Stimulated activated CD8-positive, alpha-beta memory T cell treated with anti-CD3 and anti-CD28 coated beads, Interleukin-4, amount 100 ng/mL, for 1 hour (primary cell): Measurements from ENCODE around the gene SAMD15.
"Not testable (repeated sequence)": the region's sequence is repeated elsewhere in the genome, so short reads cannot be mapped to it uniquely, and the experiment has no call there.

ENCODE experiments used
- DNase-seq, 2 donors: peaks; one replicate each; pipeline ENCODE4 v3.0.0-alpha.2; 2020; ENCODE audit warnings: low read depth in 2 of 2, low spot score in 1 of 2

SAMD15 gene

DNA sequence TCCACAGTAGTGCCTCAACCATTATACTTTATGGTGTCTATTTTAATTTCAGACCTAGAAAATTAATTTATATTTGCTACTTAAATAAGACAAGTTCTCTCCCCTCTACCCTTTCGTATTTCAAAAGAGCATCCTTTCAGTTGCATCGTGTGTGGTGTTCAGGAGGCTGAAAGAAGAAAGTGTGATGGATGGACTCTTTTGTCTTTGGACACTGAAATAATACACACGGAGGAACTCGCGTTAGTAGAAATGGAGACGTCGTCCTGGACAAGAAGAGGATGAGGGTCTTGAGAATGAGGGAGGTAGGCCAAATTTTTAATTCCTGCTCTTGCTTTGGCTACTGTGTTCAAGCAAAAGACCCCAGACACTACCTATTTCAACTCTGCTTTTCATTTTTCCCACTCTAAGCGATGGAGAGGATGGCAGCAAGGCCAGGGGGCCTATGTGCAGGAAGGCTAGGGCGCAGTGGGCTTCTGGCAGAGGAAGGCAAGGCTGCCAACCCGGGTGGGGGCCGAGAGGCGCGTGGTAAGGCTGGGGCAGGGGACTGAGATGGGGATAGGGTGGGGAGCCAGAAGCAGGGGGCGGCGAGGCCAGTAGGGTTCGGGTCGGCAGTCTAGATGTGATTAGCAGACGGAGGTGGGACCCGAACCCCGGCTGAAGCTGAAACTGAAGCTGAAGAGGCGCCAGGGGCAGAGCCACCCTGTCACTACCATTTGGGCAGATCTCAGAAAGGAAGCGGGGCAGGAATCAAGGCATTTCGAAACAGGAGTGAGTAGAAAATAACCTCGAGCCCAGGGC, 1.0 kb upstream of the SAMD15 start:
- DNase-seq: peak in 1 of 2 donors; percentile 4

DNA sequence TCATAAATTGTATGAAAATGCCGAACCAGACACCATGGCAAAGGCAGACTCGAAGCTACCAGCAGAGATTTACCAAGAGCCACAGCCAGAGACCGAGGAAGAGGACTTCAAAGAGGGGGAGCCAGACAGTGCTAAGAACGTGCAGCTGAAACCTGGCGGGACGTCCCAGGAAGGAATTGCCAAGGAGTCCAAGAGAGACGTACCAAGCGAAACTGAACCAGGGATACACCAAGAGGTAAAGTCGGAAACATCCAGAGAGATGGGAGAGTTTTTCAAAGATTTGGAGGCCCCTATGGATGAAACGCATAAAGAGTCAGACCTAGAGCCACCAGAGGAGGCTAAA, 294 bp downstream of the SAMD15 start:
- DNase-seq: no peak

DNA sequence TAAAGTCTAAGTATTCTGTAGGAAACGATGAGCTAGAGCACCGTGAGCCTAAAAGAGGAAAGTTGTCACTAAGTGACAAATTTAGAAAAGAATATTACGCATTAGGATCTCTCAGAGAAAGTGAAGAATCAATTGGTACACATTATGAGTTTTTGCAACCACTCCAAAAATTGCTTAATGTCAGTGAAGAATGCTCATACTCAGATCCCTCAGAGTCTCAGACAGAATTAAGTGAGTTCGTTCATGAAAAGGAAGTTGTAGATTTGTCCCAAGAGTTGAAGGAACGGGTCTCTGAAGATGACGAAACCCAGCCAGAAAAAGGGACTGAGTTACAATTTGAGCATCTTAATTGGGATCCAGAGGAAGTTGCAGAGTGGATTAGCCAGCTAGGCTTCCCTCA, 1.5 kb downstream of the SAMD15 start:
- DNase-seq: no peak

DNA sequence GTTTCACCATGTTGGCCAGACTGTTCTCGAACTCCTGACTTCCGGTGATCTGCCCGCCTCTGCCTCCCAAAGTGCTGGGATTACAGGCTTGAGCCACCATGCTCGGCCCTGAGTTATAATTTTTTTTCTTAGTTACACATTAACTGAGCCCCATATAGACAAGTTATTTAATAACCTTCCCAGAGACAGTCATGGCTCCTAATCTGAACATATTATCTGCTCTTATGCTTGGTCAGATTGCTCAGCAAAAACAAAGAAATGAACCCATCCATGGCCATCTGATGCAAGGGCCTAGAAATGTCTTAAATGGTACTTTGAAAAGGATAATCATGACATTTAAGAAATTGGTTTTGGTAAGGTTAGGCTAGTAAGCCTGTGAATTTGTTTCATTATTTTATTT, 13.0 kb downstream of the SAMD15 start:
- no peak for DNase-seq

DNA sequence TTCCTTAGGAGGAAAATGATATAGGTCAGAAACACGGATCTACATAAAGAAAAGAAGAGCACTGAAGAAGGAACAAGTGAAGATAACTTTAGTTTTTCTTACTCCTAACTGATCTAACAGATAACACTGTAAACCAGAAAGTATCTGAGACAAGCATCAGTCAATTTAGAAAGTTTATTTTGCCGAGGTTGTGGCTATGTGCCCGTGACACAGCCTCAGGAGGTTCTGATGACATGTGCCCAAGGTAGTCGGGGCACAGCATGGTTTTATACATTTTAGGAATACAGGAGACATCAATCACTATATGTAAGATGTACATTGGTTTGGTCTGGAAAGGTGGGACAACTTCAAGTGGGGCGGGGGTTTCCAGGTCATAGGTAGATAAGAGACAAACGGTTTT, 23.0 kb downstream of the SAMD15 start:
- no peak for DNase-seq

DNA sequence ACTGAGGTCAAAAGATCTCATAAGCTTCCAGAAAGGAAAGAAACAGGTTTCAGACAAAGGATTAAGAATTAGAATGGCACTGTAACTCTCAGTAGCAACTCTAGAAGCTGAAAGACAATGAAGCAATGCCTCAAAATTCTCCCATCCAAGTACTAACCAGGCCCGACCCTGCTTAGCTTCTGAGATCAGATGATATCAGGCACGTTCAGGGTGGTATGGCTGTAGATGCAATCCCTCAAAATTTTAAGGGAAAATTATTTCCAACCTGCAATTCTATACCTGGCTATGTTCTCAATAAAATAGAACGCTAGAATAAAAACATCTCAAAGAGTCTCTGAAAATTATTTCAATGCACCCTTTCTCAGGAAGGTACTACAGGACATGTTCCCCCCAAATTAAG, 26.6 kb downstream of the SAMD15 start:
- DNase-seq: no peak

DNA sequence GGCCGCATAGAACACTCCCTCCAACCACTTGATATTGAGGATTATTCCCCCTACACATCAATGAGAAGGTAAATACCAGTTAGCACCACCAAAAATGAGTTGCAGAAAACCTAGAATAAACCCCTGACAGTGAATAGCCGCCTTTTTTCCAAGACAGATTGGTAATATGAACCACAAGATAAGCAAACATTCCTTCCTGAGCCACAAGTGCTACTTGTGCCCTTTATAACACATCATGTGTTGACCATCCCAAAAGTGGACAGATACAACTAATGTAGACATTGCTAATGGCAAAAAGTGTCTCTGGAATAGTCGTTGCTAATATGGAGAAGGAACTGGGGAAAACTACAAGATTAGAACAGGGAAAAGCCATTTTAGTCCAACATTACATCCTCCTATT, 28.9 kb downstream of the SAMD15 start:
- DNase-seq: no peak

DNA sequence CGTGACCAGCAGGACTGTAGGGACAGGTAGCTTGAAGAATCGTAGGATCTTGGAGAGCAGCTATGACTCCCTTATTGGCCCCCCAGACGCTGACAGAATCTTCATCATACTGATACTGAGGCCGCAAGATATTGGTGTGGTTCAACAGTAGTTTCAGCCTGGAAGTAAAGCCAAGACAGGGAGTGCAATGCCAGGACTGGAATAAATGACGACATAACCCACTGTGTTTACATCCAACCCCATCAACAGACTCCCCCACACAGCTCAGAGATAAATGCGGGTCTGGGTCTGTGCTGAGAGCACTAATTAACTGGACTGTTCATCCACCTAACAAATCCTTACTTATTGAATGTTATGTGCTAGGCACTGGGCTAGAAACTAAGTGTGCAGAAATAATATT, 29.5 kb downstream of the SAMD15 start:
- no peak for DNase-seq

DNA sequence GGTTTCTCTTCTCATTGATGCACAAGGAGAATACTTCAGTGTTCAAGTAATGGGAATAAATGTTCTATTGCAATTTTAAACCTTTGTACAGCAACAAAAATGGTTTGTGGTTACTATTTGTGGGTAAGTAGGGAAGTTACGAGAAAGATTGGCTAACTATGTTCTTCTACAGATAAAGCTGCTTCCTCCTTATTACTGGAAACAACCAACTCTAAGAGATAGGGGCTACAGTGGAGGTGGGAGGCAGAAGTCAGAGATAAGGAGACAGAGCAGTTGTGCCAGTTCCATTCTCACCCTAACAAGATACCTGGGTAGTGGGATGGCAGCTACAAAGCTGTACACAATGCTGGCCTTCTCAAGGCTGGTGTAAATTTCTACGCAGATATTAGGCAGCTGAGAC, 30.0 kb downstream of the SAMD15 start:
- no peak for DNase-seq

DNA sequence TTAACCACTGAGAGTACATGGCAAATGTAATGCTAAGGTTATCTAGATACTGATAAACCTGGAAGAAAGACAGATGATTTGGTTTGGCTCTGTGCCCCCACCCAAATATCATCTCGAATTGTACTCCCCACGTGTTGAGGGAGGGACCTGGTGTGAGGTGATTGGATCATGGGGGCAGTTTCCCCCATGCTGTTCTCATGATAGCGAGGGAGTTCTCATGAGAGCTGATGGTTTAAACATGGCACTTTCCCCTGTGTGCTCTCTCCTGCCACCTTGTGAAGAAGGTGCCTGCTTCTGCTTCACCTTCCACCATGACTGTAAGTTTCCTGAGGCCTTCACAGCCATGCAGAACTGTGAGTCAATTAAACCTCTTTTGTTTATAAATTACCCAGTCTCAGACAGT, 32.0 kb downstream of the SAMD15 start:
- no peak for DNase-seq

DNA sequence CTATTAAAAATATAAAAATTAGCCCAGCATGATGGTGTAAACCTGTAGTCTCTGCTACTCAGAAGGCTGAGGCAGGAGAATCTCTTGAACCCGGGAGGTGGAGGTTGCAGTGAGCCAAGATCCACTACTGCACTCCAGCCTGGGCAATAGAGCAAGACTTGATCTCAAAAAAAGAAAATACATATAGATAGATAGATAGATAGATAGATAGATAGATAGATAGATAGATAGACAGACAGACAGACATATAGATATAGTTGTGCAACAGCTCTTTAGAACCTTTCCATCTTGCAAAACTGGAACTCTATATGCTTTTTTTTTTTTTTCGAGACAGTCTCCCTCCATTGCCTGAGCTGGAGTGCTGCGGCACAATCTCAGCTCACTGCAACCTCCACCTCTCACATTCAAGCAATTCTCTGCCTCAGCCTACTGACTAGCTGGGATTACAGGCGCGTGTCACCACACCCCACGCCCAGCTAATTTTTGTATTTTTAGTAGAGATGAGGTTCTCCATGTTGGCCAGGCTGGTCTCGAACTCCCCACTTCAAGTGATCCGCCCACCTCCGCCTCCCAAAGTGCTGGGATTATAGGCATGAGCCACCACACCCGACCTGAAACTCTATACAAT, 38.3 kb downstream of the SAMD15 start:
- DNase-seq: not testable (repeated sequence)

DNA sequence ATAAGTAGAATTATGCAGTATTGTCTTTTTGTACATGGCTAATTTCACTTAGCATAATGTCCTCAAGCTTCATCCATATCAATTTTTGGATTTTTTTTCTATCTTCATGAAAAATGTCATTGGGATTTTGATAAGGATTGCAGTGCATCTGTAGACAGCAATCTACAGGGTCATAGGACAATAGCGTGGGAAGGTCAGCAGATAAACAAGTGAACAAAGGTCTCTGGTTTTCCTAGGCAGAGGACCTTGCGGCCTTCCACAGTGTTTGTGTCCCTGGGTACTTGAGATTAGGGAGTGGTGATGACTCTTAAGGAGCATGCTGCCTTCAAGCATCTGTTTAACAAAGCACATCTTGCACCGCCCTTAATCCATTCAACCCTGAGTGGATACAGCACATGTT, 38.9 kb downstream of the SAMD15 start:
- not testable (repeated sequence) for DNase-seq

DNA sequence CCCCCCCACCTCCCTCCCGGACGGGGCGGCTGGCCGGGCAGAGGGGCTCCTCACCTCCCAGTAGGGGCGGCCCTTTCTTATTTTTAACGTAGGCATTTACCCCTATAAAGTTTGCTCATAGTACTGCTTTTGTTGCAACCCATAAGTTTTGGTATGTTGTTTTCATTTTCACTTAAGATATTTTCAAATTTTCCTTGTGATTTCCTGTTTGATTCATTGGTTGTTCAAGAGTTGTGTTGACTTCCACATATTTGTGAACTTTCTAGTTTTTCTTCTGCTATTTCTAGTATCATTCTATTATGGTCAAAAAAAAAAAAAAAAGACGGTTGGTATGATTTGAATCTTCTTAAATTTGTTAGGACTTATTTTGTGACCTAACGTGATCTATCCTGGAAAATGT, 39.7 kb downstream of the SAMD15 start:
- DNase-seq: no peak

DNA sequence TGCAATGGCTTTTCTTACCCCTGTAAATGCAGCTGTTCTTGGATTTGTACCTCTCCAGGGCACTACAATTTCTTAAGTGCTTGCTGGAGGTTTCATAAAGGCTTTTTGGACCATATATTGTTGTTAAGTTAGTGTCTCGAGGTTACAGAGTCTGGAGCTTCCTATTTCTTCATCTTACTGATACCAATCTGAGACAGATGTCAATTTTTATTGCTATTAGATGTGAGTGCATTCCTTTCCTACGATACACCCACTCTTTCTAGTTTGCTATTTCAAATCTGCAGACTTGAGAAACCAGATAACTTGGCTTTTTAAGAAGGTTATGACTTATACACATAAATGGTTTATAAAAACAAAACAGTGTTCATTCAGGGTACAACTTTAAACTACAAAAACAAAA, 44.0 kb downstream of the SAMD15 start:
- DNase-seq: no peak

DNA sequence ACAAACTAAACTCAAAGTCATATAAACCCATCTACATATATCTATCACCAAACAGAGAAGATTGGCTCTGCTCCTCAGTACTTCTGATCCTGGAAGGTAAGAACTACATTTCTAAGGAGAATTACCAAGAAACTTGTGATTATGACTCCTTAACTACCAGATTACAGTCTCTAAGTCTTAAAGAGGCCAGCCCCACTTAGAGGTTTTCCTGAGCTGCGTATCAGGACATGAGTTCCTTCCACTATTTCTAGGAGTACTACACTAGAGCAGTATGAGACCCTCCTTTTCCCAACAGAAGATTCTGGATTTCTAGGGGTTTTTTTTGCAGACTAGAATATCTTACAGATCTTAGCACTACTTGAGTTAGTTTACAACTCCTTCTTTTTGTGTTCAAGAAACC, 46.2 kb downstream of the SAMD15 start, which contains the start of gene NOXRED1:
Gene NOXRED1, minus strand, starts transcription at position 101 of the 400 bp plus-strand sequence. CDS start 634 bp downstream, outside the sequence.
- no peak for DNase-seq

DNA sequence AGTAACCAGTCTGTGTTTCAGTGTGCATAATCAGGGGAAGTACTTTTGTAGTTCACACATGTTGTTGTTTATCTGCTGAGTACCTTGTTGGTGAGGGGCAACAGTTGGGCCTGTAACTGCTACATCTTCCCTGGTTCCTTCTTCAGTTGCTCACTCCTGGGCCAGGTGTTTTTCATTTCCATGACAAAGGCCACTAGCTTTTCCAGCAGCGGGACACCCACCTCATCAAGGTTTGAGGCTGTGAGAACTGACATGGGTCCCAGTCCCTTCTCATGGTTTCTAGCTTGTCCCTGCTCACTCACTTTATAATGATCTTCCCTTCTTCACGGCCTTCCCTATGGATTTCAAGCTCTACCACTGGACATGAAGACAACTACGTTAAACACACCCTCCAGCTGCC, 47.7 kb downstream of the SAMD15 start:
- DNase-seq: no peak

DNA sequence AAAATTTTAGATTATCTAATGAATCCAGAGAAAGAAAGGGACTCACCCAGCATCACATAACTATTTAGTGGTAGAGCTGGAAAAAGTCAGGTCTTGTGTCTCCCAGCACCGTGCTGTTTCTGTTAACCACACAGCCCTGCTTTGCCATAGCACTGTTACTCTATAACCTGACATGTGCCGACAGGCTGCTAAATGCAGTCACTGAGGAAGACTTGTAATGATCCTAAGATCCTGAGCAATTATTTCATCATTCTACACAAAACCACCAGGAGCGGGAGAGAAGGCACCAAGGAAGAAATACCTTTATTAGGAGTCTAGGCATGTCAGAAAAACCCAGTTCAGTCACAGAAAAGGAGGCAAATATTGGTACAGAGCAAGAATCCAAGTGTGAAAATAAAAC, 49.2 kb downstream of the SAMD15 start:
- no peak for DNase-seq

DNA sequence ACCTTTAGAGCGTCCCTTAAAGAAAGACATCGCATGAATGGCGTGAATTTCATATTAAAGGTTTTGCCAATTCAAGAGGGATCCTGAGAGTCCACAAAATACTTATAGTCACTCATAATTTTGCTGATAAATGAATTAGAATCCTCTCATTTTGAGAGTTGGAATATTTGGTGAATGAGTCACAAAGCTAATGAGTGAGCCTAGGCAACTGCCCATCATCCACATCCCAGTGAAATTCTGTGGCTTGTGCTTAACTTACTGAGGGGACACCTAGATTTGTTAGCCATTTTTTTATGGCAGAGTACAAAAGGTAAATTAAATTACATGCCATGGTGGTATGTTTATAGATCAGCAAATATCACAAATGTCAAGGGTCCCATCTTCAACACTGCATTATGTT, 58.9 kb downstream of the SAMD15 start:
- no peak for DNase-seq

DNA sequence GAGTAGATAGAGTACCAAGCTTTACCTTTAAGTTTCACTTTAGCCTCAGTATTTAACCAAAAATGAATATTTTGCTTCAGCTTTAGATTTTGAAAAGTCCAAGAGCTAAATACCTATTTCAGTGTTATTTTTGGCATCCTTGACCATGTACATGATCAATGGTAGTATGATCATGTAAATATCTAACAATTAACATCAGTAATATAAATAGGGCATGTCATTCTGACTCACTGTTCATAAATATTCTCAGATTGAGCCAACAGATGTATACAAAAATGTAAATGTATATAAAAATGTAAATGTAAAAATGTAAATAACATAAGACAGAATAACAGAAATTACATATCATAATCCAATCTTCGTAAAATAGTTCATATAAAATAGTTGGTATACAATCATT, 61.4 kb downstream of the SAMD15 start:
- DNase-seq: no peak

DNA sequence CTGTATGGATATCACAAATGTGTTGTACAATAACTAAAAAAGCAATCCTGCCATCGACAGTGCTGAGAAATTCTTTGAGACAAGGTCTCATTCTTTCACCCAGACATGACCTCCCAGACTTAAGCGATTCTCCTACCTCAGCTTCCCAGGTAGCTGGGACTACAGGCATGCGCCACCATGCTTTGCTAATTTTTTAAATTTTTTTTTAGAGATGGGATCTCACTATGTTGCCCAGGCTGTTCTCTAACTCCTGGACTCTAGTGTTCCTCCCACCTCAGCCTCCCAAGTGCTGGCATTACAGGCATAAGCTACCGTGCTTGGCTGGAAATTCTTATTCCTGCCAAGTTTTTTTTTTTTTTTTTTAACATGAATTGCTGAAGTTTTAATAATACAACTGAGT, 62.7 kb downstream of the SAMD15 start:
- no peak for DNase-seq
